Heart left ventricle (tissue), 13 donors: ENCODE measurements around the gene UBE2F.

Source experiments
- CTCF ChIP-seq, 12 donors: fragments of 200-600 bp; sonication (generic) in 4 of 12; IDR thresholded peaks; one replicate each; pipeline versions ENCODE4 v1.5.0 to v1.8.0; 2018 to 2022; ENCODE audit warnings: antibody characterized with exemption in 12 of 12, mild to moderate bottlenecking in 5 of 12
- POLR2A ChIP-seq, 2 donors: fragments of 450-650 bp; IDR thresholded peaks; one replicate each; pipeline ENCODE4 v1.6.1; 2017; ENCODE audit warnings: antibody characterized with exemption in 2 of 2, mild to moderate bottlenecking in 2 of 2, moderate library complexity in 2 of 2
- donor health status: ischemic (EF 13 %, LVEDD 7.1; RV severe dilation, severe dysfunction).
- donor health status: DM: no; HTN: yes; CAD: no.
- donor health status: DM: no; HTN: no; CAD: no.
- donor health status: ischemic (EF 25% LVEDD 6.9; RV normal size, moderate dysfunction).
- donor health status: ischemic (EF 25% LVEDD 5.7; RV mildly dilated, moderate dysfunction).
- donor health status: ischemic (EF 35%, LVEDD 5.7; RV mildly dilated, moderate dysfunction).
- donor health status: nonischemic (EF 11% LVEDD 7.7; RV severe dilation, severe dysfunction).
- donor health status: DM: yes; HTN: yes; CAD: no.
- donor health status: PGD.
- donor health status: ischemic (EF 29% LVEDD 5.4; RV normal size, mild dysfunction).
- donor health status: nonischemic (EF 23%, LVEDD 6.1; RV moderate dilation, normal function).

GRCh38 chr2:238091436-238092060, 124.7 kb downstream of the UBE2F start:
- TF ChIP-seq CTCF (IDR thresholded peaks at IDR 0.05), result no peak
- no peak for TF ChIP-seq POLR2A (IDR thresholded peaks at IDR 0.05)
